ENCODE results near the gene NISCH. TPM values are rescaled to one million over a fixed set of nuclear protein-coding genes. Genes with fewer than 3 reads are reported as not detected.

The NISCH gene
- total and polyA plus RNA-seq, 2 of the 8 experiments (the other 6 are each of a cell fraction or from before 2014, with no cell fraction given) = 71.2 to 71.9 TPM

DNA sequence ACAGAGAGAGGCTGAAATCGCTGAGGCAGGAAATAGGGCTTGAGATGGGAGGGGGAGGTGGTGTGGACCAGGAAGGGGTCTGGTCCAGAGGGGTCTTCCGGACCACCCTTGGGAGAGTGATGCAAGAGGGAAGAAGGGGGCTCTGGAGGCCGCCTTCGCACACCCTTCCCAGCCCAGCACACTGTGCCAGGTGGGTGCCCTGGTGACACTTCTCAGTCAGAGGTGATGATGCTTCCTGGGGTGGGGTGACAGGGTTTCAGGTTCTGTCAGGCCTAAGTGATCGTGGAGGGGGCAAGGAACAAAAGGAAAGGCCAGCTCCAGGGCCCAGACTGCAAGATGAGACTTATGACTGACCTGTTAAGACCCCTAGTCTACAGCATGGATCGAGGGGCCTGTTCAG, 23.2 kb upstream of the NISCH start:
- no peak overlapping the region for H3K18ac ChIP-seq (ENCODE audit: extremely low read depth, low read length)
- no peaks in the 10 kb centered on the region for H3K27me3 ChIP-seq (replicated peaks in 1 of 4; ENCODE audit: control insufficient read depth in 3 of 4, extremely low read depth in 1 of 4, insufficient read depth in 3 of 4, low read length in 3 of 4)
- H4K8ac ChIP-seq (ENCODE audit: extremely low read depth, insufficient read depth, low read length) = no peak overlapping the region
- H4K20me1 ChIP-seq (replicated peaks in 1 of 2; ENCODE audit: control insufficient read depth in 1 of 2, insufficient read depth in 2 of 2, low read length in 2 of 2) = no peaks in the 10 kb centered on the region
- H3K9ac ChIP-seq (replicated peaks in 1 of 4; ENCODE audit: extremely low read depth in 1 of 4, low read depth in 3 of 4, low read length in 3 of 4) = no peak overlapping the region
- CTCF ChIA-PET (ENCODE audit: partially characterized antibody) = interaction anchor here (0.7 to 3.8 kb wide), 4 partner anchors 11 to 211 kb away, joined by 3 to 22 read pairs (median 9); no protein-coding TSS in a partner anchor
- H3K79me2 ChIP-seq (ENCODE audit: control insufficient read depth in 1 of 2, insufficient read depth in 2 of 2, low read length in 2 of 2) = no peaks in the 10 kb centered on the region
- H3K4me2 ChIP-seq (ENCODE audit: insufficient read depth in 1 of 2, low read depth in 2 of 2, low read length in 2 of 2) = no peak overlapping the region
- H3K23me2 ChIP-seq (ENCODE audit: low read depth, low read length) = no peaks in the 10 kb centered on the region
- no peak overlapping the region for H2BK120ac ChIP-seq (replicated peaks; ENCODE audit: low read depth, low read length)
- POLR2A ChIA-PET (ENCODE audit: partially characterized antibody) = interaction anchor here (1.0 to 10.5 kb wide), 2 partner anchors 14 to 216 kb away, joined by 3 to 112 read pairs; partner anchors contain the start of gene SEMA3G
- DNase-seq (ENCODE audit: low read depth in 1 of 2, low spot score in 2 of 2) (no peak), FAIRE-seq (no peak)
- no peak overlapping the region for H3K56ac ChIP-seq (replicated peaks; ENCODE audit: insufficient read length, low read depth, low read length)
- H2BK20ac ChIP-seq (ENCODE audit: low read length) = no peak overlapping the region
- no peak overlapping the region for H3K4me3 ChIP-seq (ENCODE audit: extremely low read depth in 1 of 4, insufficient read depth in 2 of 4, low read depth in 3 of 4, low read length in 4 of 4)
- no peak overlapping the region for H4K5ac ChIP-seq (ENCODE audit: insufficient read length, low read depth, low read length)
- H2AK5ac ChIP-seq (ENCODE audit: low read depth, low read length) = no peak overlapping the region
- WGBS, 2 experiments (ENCODE audit: extremely low coverage in 1 of 2, insufficient coverage in 1 of 2, insufficient read length in 1 of 2, insufficient replicate concordance in 2 of 2, low coverage in 1 of 2, low lambda C conversion rate in 2 of 2, missing lambda C conversion rate in 1 of 2) = 84% methylated on average over 4 of the region's 6 CpGs; no CpG with 5 or more reads in 1 of the 2 experiments
- no peak overlapping the region for H3K23ac ChIP-seq (ENCODE audit: insufficient read length)
- H3K9me3 ChIP-seq (ENCODE audit: insufficient read depth in 2 of 2, low read depth in 1 of 2, low read length in 1 of 2) = no peaks in the 10 kb centered on the region
- no peak overlapping the region for H2AFZ ChIP-seq (ENCODE audit: low read length)
- no peak overlapping the region for H2BK15ac ChIP-seq (ENCODE audit: low read length)
- H2BK5ac ChIP-seq (ENCODE audit: low read depth, low read length) = no peak overlapping the region
- TF ChIP-seq YY1 (IDR thresholded peaks at IDR 0.05; ENCODE audit: low read depth, low read length) (no peak), HDAC6 (IDR thresholded peaks at IDR 0.05; ENCODE audit: low read depth, low read length) (no peak), MAFK (IDR thresholded peaks at IDR 0.05; ENCODE audit: low read depth, low read length) (no peak), RFX5 (IDR thresholded peaks at IDR 0.05; ENCODE audit: borderline replicate concordance, low read depth, low read length) (no peak), ZNF274 (IDR thresholded peaks at IDR 0.05; ENCODE audit: borderline replicate concordance, extremely low read depth, low read length) (no peak), TBP (IDR thresholded peaks at IDR 0.05; ENCODE audit: low read depth, low read length) (no peak), JUND (IDR thresholded peaks at IDR 0.05; ENCODE audit: low read length) (no peak)
- TF ChIP-seq, protein P1, sequence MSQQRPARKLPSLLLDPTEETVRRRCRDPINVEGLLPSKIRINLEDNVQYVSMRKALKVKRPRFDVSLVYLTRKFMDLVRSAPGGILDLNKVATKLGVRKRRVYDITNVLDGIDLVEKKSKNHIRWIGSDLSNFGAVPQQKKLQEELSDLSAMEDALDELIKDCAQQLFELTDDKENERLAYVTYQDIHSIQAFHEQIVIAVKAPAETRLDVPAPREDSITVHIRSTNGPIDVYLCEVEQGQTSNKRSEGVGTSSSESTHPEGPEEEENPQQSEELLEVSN (IDR thresholded peaks at IDR 0.05) = no peak
- no peak overlapping the region for H3K4ac ChIP-seq (replicated peaks; ENCODE audit: insufficient read length, low read depth, low read length)
- no peak overlapping the region for H3K14ac ChIP-seq (ENCODE audit: insufficient read length)
- no peak overlapping the region for H4K91ac ChIP-seq (replicated peaks; ENCODE audit: insufficient read length, low read length)
- no peaks in the 10 kb centered on the region for H3K79me1 ChIP-seq (ENCODE audit: low read depth, low read length)
- H2BK12ac ChIP-seq (ENCODE audit: low read depth, low read length) = no peak overlapping the region
- no peak overlapping the region for H3K27ac ChIP-seq (ENCODE audit: low read depth, low read length)
- peaks cover 0 to 2% (median 0%) of the 10 kb centered on the region in 4 experiments; a peak in 1 of 7 replicates for H3K4me1 ChIP-seq (replicated peaks in 1 of 4; ENCODE audit: control insufficient read depth in 3 of 4, insufficient read depth in 4 of 4, low read length in 3 of 4)
- no peaks in the 10 kb centered on the region for H3K36me3 ChIP-seq (ENCODE audit: control insufficient read depth in 2 of 4, insufficient read depth in 4 of 4, low read length in 3 of 4)

Measured in H1 (cell line).